Measurements from ENCODE around the gene THRB. TPM values are rescaled to one million over a fixed set of nuclear protein-coding genes. Genes with fewer than 3 reads are reported as not detected.

Gene THRB
- total and polyA plus RNA-seq, 9 of the 15 experiments (the other 6 are each of a cell fraction or from before 2014, with no cell fraction given): 1.7 to 14.9 (median 6.9) TPM

DNA sequence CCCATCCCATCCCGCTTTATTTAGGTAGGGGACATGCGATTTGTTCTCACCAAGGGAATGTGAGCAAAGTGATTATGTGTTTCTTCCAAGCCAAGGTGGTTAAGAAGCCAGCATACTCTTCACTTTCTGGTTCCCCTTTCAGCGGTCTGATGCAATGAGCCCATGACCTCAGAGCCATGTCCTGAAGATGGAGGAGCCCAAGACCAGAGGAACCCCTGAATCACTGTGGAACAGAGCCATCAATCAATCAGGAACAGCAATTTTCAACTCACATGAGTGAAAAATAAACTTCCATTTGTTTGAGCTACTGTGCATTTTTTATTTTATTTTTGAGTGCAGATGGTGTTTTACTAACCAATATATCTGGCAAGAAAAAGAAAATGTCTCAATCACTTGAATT is 10.8 kb downstream of the THRB start:
- POLR2A ChIA-PET: interaction anchor here (0.7 to 1.1 kb wide), 2 partner anchors 12 to 15 kb away, joined by 4 to 5 read pairs; no protein-coding TSS in a partner anchor
- Histone ChIP-seq H3K27ac (ENCODE audit: extremely low read depth, low read depth, low read length) (no peak overlapping the region), H3K27me3 (ENCODE audit: control insufficient read depth in 2 of 2, insufficient read depth in 2 of 2, low read length in 2 of 2) (no peaks in the 10 kb centered on the region), H3K36me3 (ENCODE audit: control insufficient read depth, insufficient read depth, low read length) (no peaks in the 10 kb centered on the region), H4K20me1 (replicated peaks; ENCODE audit: control insufficient read depth, insufficient read depth, low read length) (no peaks in the 10 kb centered on the region), H3K9me1 (ENCODE audit: control insufficient read depth, insufficient read depth, low read length) (no peaks in the 10 kb centered on the region), H3K79me2 (ENCODE audit: control insufficient read depth, insufficient read depth, low read length) (peaks cover 35% of the 10 kb centered on the region), H3K4me1 (replicated peaks in 1 of 2; ENCODE audit: control insufficient read depth in 2 of 2, insufficient read depth in 2 of 2, low read length in 2 of 2) (no peaks in the 10 kb centered on the region; a peak in 1 of 5 replicates), H3K4me3 (no peak overlapping the region), H3K9ac (ENCODE audit: insufficient read depth in 1 of 2, low read depth in 2 of 2, low read length in 2 of 2) (no peak overlapping the region), H3K9me3 (replicated peaks; ENCODE audit: control insufficient read depth, insufficient read depth, low read depth, low read length) (no peaks in the 10 kb centered on the region), H3K4me2 (ENCODE audit: insufficient read depth, low read length) (no peak overlapping the region), H2AFZ (ENCODE audit: low read depth, low read length) (no peak overlapping the region)
- ATAC-seq (peak; percentile 72), FAIRE-seq (peak; percentile 15), DNase-seq (ENCODE audit: extremely low read depth in 1 of 4, low spot score in 3 of 4) (peak in 1 of 4 experiments; percentile 23)
- intact Hi-C loops (cut with micrococcal nuclease) (no loop called here), in situ Hi-C loops (cut with MboI) (no loop called here)
- WGBS (ENCODE audit: insufficient coverage, low coverage, missing lambda C conversion rate): 60% methylated on average over 3 of the region's 3 CpGs
- no TSS peak for BruUV-seq (replicated peaks)
- CTCF ChIA-PET (ENCODE audit: low intra/inter-chr PET ratio): no interaction called here
- TF ChIP-seq SPI1 (IDR thresholded peaks at IDR 0.05; ENCODE audit: borderline replicate concordance, low read depth, low read length): 0 out of 2 replicates have a peak, but pooled peaks have one; percentile 14
- TF ChIP-seq, protein P1, sequence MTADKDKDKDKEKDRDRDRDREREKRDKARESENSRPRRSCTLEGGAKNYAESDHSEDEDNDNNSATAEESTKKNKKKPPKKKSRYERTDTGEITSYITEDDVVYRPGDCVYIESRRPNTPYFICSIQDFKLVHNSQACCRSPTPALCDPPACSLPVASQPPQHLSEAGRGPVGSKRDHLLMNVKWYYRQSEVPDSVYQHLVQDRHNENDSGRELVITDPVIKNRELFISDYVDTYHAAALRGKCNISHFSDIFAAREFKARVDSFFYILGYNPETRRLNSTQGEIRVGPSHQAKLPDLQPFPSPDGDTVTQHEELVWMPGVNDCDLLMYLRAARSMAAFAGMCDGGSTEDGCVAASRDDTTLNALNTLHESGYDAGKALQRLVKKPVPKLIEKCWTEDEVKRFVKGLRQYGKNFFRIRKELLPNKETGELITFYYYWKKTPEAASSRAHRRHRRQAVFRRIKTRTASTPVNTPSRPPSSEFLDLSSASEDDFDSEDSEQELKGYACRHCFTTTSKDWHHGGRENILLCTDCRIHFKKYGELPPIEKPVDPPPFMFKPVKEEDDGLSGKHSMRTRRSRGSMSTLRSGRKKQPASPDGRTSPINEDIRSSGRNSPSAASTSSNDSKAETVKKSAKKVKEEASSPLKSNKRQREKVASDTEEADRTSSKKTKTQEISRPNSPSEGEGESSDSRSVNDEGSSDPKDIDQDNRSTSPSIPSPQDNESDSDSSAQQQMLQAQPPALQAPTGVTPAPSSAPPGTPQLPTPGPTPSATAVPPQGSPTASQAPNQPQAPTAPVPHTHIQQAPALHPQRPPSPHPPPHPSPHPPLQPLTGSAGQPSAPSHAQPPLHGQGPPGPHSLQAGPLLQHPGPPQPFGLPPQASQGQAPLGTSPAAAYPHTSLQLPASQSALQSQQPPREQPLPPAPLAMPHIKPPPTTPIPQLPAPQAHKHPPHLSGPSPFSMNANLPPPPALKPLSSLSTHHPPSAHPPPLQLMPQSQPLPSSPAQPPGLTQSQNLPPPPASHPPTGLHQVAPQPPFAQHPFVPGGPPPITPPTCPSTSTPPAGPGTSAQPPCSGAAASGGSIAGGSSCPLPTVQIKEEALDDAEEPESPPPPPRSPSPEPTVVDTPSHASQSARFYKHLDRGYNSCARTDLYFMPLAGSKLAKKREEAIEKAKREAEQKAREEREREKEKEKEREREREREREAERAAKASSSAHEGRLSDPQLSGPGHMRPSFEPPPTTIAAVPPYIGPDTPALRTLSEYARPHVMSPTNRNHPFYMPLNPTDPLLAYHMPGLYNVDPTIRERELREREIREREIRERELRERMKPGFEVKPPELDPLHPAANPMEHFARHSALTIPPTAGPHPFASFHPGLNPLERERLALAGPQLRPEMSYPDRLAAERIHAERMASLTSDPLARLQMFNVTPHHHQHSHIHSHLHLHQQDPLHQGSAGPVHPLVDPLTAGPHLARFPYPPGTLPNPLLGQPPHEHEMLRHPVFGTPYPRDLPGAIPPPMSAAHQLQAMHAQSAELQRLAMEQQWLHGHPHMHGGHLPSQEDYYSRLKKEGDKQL (CRISPR knock-in tag; IDR thresholded peaks at IDR 0.05; ENCODE audit: borderline replicate concordance): no peak
- no peak for TF ChIP-seq RFX1 (IDR thresholded peaks at IDR 0.05)
- no peak for TF ChIP-seq PTRF (tag; IDR thresholded peaks at IDR 0.05)
- no peak for TF ChIP-seq HMG20B (CRISPR knock-in tag; IDR thresholded peaks at IDR 0.05)
- no peak for TF ChIP-seq RBM39 (optimal IDR thresholded peaks at IDR 0.05; ENCODE audit: low read depth, low read length)
- no peak for TF ChIP-seq PYGO2 (tag; IDR thresholded peaks at IDR 0.05)
- TF ChIP-seq, protein P2, sequence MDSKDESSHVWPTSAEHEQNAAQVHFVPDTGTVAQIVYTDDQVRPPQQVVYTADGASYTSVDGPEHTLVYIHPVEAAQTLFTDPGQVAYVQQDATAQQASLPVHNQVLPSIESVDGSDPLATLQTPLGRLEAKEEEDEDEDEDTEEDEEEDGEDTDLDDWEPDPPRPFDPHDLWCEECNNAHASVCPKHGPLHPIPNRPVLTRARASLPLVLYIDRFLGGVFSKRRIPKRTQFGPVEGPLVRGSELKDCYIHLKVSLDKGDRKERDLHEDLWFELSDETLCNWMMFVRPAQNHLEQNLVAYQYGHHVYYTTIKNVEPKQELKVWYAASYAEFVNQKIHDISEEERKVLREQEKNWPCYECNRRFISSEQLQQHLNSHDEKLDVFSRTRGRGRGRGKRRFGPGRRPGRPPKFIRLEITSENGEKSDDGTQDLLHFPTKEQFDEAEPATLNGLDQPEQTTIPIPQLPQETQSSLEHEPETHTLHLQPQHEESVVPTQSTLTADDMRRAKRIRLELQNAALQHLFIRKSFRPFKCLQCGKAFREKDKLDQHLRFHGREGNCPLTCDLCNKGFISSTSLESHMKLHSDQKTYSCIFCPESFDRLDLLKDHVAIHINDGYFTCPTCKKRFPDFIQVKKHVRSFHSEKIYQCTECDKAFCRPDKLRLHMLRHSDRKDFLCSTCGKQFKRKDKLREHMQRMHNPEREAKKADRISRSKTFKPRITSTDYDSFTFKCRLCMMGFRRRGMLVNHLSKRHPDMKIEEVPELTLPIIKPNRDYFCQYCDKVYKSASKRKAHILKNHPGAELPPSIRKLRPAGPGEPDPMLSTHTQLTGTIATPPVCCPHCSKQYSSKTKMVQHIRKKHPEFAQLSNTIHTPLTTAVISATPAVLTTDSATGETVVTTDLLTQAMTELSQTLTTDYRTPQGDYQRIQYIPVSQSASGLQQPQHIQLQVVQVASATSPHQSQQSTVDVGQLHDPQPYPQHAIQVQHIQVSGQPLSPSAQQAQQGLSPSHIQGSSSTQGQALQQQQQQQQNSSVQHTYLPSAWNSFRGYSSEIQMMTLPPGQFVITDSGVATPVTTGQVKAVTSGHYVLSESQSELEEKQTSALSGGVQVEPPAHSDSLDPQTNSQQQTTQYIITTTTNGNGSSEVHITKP (IDR thresholded peaks at IDR 0.05; ENCODE audit: partially characterized antibody): peak; percentile 22
- TF ChIP-seq, protein P3, sequence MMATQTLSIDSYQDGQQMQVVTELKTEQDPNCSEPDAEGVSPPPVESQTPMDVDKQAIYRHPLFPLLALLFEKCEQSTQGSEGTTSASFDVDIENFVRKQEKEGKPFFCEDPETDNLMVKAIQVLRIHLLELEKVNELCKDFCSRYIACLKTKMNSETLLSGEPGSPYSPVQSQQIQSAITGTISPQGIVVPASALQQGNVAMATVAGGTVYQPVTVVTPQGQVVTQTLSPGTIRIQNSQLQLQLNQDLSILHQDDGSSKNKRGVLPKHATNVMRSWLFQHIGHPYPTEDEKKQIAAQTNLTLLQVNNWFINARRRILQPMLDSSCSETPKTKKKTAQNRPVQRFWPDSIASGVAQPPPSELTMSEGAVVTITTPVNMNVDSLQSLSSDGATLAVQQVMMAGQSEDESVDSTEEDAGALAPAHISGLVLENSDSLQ (IDR thresholded peaks at IDR 0.05): peak; percentile 87
- TF ChIP-seq CEBPB (tag; IDR thresholded peaks at IDR 0.05): peak; percentile 84
- TF ChIP-seq HDAC3 (IDR thresholded peaks at IDR 0.05; ENCODE audit: borderline replicate concordance, partially characterized antibody): no peak
- peak; percentile 71 for TF ChIP-seq JUND (IDR thresholded peaks at IDR 0.05; ENCODE audit: borderline replicate concordance, low read depth, low read length)
- TF ChIP-seq JUND (tag; IDR thresholded peaks at IDR 0.05; ENCODE audit: borderline replicate concordance, low read depth, low read length): peak; percentile 61; the same call in 1 of the 3 replicates

Measured in K562 (cell line).